HUES64 (cell line): ENCODE measurements around the gene MECR.
A peak's percentile ranks its signal among the peaks of the same experiment; 100 is the strongest.

Experiments
- H3K27ac ChIP-seq: 2 replicates; pipeline ENCODE4 v1.7.0; 2013; ENCODE audit warnings: low read depth, low read length, inconsistent platforms
- H3K27me3 ChIP-seq: 2 replicates; pipeline ENCODE4 v1.6.1; 2013; ENCODE audit warnings: mild to moderate bottlenecking, low read length; ENCODE audit not compliant: insufficient read depth
- H3K36me3 ChIP-seq: 2 replicates; pipeline ENCODE4 v1.6.1; 2013; ENCODE audit warnings: mild to moderate bottlenecking, low read length; ENCODE audit not compliant: insufficient read depth
- H3K4me1 ChIP-seq: 2 replicates; pipeline ENCODE4 v1.6.1; 2013; ENCODE audit warnings: mild to moderate bottlenecking, low read length, moderate library complexity; ENCODE audit not compliant: insufficient read depth
- H3K4me3 ChIP-seq: 2 replicates; pipeline ENCODE4 v1.5.1; 2013; ENCODE audit warnings: mild to moderate bottlenecking, low read length, moderate library complexity
- H3K9ac ChIP-seq: 2 replicates; pipeline ENCODE4 v1.6.1; 2013; ENCODE audit warnings: mild to moderate bottlenecking, low read depth, low read length
- H3K9me3 ChIP-seq: 2 replicates; pipeline ENCODE4 v1.6.1; 2013; ENCODE audit warnings: low read depth, low read length; ENCODE audit not compliant: insufficient read depth
- WGBS: fragments of 150-250, 120-280 bp; methylation state at CpG from one replicate; pipeline ENCODE4 v1.1.7; 2013; ENCODE audit warnings: missing lambda C conversion rate; 5-methylcytosine and 5-hydroxymethylcytosine counted together

Gene MECR

GRCh38 chr1:29200906-29201594 is 29.7 kb downstream of the MECR start:
- peaks cover 50% of the 10 kb centered on the region for H3K36me3 ChIP-seq
- WGBS = 95% methylated on average over 5 of the region's 5 CpGs
- no peak overlapping the region for H3K9ac ChIP-seq
- H3K27me3 ChIP-seq = no peaks in the 10 kb centered on the region
- H3K4me3 ChIP-seq = no peak overlapping the region
- peaks cover 13% of the 10 kb centered on the region; the same call in 1 of the 2 replicates for H3K4me1 ChIP-seq
- H3K27ac ChIP-seq = no peak overlapping the region; the same call in 1 of the 2 replicates
- no peaks in the 10 kb centered on the region for H3K9me3 ChIP-seq

- Histone ChIP-seq H3K9me3 (no peaks in the 10 kb centered on the region), H3K36me3 (peaks cover 60% of the 10 kb centered on the region), H3K27me3 (no peaks in the 10 kb centered on the region), H3K4me1 (peaks cover 13% of the 10 kb centered on the region; the same call in 1 of the 2 replicates), H3K4me3 (no peak overlapping the region), H3K9ac (no peak overlapping the region), H3K27ac (no peak overlapping the region)
- WGBS = 85% methylated on average over 12 of the region's 12 CpGs
Observed at GRCh38 chr1:29197993-29198392, 32.7 kb downstream of the MECR start.

DNA sequence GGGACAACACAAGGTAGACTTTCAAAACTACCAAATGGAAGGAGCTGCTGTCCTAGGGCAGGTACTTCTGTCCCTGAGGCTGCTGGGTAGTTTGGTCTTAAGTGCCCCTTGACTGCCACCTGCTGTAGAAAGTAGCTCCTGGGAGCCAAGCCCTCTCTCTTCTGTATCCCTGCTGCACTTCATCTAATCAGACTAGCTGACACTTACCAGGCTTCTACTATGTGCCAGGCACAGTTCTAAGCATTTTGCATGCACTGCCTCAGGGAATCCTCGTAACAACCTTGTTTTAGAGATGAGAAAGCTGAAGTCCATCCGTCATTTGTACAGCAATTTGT is 33.2 kb downstream of the MECR start:
- no peaks in the 10 kb centered on the region for H3K9me3 ChIP-seq
- no peak overlapping the region for H3K4me3 ChIP-seq
- H3K9ac ChIP-seq = no peak overlapping the region
- 91% methylated on average over 2 of the region's 2 CpGs for WGBS
- H3K4me1 ChIP-seq = peaks cover 11% of the 10 kb centered on the region; the same call in 1 of the 2 replicates
- H3K27ac ChIP-seq = no peak overlapping the region
- no peaks in the 10 kb centered on the region for H3K27me3 ChIP-seq
- H3K36me3 ChIP-seq = peaks cover 61% of the 10 kb centered on the region

DNA sequence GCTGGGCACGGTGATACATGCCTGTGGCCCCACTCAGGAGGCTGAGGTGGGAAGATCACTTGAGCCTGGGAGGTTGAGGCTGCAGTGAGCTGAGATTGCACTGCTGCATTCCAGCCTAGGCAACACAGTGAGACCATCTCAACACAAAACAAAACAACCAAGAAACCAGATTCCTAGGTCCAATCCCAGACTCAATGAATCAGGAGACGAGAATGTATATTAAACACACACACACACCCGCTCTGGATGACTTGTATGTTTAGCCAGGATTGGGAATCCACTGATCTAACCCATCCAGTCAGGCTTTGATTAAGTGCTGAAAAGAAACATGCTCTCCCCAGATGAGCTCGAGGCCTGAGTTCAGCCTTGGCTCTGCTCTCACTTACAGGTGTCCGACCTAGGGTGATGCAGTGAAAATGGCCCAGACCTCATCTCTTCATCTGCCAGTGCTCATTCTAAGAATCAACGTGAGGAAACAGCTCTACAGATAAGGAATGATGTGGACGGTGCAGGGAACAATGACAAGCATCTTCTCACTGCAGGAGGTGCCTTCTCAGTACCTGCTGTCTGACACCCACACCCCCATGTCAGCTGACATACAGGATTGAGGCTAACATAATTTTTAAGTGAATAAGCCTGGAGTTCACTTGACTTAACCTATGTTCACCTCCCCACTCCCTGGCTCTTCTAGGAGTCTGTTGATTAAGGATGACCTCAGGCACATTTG is 33.7 kb downstream of the MECR start:
- Histone ChIP-seq H3K36me3 (peaks cover 59% of the 10 kb centered on the region), H3K27me3 (no peaks in the 10 kb centered on the region), H3K4me3 (no peak overlapping the region), H3K9me3 (no peaks in the 10 kb centered on the region), H3K27ac (no peak overlapping the region), H3K4me1 (peaks cover 6% of the 10 kb centered on the region; the same call in 1 of the 2 replicates), H3K9ac (no peak overlapping the region)
- WGBS = 88% methylated on average over 7 of the region's 7 CpGs

GRCh38 chr1:29195881-29196291 is 34.8 kb downstream of the MECR start:
- H3K9me3 ChIP-seq = no peaks in the 10 kb centered on the region
- H3K36me3 ChIP-seq = peaks cover 48% of the 10 kb centered on the region
- H3K4me1 ChIP-seq = no peaks in the 10 kb centered on the region
- WGBS = 94% methylated on average over 8 of the region's 8 CpGs
- no peaks in the 10 kb centered on the region for H3K27me3 ChIP-seq
- no peak overlapping the region for H3K9ac ChIP-seq
- H3K27ac ChIP-seq = no peak overlapping the region
- no peak overlapping the region for H3K4me3 ChIP-seq

- H3K4me1 ChIP-seq = peaks cover 5% of the 10 kb centered on the region; the same call in 1 of the 2 replicates
- H3K4me3 ChIP-seq = no peak overlapping the region
- WGBS = 94% methylated on average over 8 of the region's 8 CpGs
- H3K9me3 ChIP-seq = no peaks in the 10 kb centered on the region
- H3K36me3 ChIP-seq = peaks cover 33% of the 10 kb centered on the region
- H3K27ac ChIP-seq = no peak overlapping the region
- H3K9ac ChIP-seq = no peak overlapping the region
- no peaks in the 10 kb centered on the region for H3K27me3 ChIP-seq
Observed at GRCh38 chr1:29193879-29194455, 36.8 kb downstream of the MECR start.

GRCh38 chr1:29190718-29191117 is 40.0 kb downstream of the MECR start:
- WGBS = 98% methylated on average over 6 of the region's 6 CpGs
- Histone ChIP-seq H3K27ac (no peak overlapping the region), H3K36me3 (peaks cover 21% of the 10 kb centered on the region), H3K27me3 (no peaks in the 10 kb centered on the region), H3K9me3 (no peaks in the 10 kb centered on the region), H3K4me3 (no peak overlapping the region), H3K9ac (no peak overlapping the region), H3K4me1 (peaks cover 16% of the 10 kb centered on the region)

DNA sequence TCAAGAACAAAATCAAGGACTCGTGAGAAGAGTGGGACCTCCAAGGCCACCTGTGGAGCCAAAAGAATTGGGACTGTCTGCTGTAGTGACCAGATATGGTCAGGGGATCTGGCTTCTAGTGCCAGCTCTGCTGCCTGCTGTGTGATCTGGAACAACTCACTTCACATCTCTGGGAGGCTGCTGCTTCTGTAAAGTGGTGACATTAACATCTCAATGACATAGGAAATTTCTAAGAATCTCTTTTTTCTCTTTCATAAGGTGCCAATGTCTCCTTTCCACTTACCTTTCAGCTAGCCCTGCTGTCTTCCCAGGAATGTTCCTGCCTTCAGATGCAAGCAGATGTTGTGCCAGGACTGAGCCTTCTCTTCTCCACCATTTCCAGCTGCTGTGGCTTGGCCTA is 44.0 kb downstream of the MECR start:
- Histone ChIP-seq H3K27me3 (no peaks in the 10 kb centered on the region), H3K9ac (no peak overlapping the region), H3K4me3 (no peak overlapping the region), H3K9me3 (no peaks in the 10 kb centered on the region), H3K27ac (peak overlapping the region; percentile 91), H3K36me3 (no peaks in the 10 kb centered on the region), H3K4me1 (peaks cover 20% of the 10 kb centered on the region)
- 23% methylated on average over 1 of the region's 1 CpG for WGBS

DNA sequence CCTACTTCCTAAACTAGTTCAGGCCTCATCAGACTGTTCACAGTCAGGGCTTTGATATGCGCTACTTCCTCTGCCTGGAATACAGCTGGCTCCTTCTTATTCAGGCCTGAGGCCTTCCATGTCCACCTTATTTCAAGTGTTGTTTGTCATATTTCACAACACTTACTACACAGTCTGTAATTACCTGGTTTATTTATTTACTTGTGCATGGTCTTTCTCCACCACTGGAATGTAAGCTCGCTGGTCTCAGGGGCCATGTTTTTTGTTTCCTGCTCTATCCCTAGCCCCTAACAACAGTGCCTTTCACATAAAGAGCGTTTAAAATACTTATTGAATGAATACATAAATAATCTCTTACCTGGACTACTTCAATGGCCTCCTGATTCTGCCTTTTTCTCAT is 44.5 kb downstream of the MECR start:
- Histone ChIP-seq H3K9me3 (no peaks in the 10 kb centered on the region), H3K27ac (peak overlapping the region; percentile 91), H3K36me3 (no peaks in the 10 kb centered on the region), H3K4me3 (no peak overlapping the region), H3K9ac (no peak overlapping the region), H3K27me3 (no peaks in the 10 kb centered on the region), H3K4me1 (peaks cover 20% of the 10 kb centered on the region)
- WGBS = 72% methylated on average over 3 of the region's 3 CpGs

DNA sequence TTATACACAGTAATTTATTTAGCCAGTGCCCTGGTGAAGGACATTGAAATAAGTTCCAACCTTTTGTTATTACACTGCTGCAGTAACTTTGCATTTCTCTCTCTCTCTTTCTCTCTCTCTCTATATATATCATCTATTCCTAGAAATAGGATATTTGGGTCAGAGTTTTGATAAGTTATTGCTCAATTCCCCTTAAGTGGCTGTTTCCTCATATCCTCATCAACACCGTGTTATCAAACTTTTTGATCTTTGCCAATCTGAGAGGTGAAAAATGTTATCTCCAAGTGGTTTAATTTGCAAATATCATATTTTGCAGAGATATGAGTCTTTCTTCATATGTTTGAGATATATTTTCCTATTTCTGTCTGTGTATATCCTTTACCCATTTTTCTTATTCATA is 47.4 kb downstream of the MECR start:
- H3K4me3 ChIP-seq = no peak overlapping the region
- WGBS = no CpG with 5 or more reads among the region's 1 CpG
- no peak overlapping the region for H3K9ac ChIP-seq
- H3K27me3 ChIP-seq = no peaks in the 10 kb centered on the region
- H3K27ac ChIP-seq = no peak overlapping the region
- H3K36me3 ChIP-seq = peaks cover 16% of the 10 kb centered on the region
- H3K9me3 ChIP-seq = no peaks in the 10 kb centered on the region
- H3K4me1 ChIP-seq = peaks cover 31% of the 10 kb centered on the region

DNA sequence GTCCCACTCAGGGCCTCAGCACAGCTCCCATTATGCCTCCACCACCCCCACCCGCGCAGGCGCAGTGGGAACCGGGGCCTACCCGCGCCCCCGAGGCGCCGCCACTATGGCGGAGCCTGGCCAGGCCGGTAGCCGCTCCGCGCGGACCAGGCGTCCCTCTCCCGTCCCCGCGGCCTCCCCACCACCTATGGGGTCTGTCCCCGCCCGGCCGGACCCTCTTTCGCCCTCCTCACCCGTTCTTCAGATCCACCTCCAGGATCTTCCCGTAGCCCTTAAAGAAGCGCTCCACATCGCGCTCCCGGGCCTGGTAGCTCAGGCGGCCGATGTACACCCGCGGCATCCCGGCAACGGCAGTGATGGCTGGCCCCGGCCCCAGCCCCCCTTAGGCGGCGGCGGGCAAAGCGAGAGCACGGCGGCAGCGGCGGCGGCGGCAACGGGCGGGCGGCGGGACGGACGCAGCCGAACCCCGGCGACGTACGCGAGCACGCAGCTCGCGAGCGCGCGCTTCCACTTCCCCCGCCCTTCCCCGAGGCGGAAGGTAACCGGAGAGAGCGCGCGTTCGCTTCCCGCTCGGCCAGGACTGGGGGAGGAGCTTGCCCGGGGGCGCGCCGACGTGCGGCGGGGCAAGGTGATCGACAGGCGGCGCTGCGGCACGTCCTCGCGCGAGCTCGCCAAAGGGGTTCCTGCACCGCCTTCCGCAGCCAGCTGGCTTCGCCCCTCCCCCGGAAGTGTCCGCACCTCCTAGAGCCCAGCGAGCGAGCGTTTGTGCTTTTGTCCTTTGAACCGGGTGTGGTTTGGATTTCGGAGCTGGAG is 49.1 kb downstream of the MECR start, which contains the start of gene SRSF4:
SRSF4 (minus strand) TSS at position 488 of the 813 bp plus-strand sequence; CDS start at position 340, 148 bp downstream.
- no peaks in the 10 kb centered on the region for H3K9me3 ChIP-seq
- peaks cover 30% of the 10 kb centered on the region for H3K36me3 ChIP-seq
- no peaks in the 10 kb centered on the region for H3K27me3 ChIP-seq
- peak within 1 kb of the TSS; percentile 78 for H3K4me3 ChIP-seq
- peaks cover 31% of the 10 kb centered on the region for H3K4me1 ChIP-seq
- WGBS = under 1% methylated on average over 100 of the region's 100 CpGs
- peak within 1 kb of the TSS; percentile 100 for H3K9ac ChIP-seq
- peak within 1 kb of the TSS; percentile 100 for H3K27ac ChIP-seq
